Hematopoietic multipotent progenitor cell (in vitro differentiated cells): ENCODE measurements around the gene GGNBP2. TPM values are rescaled to one million over a fixed set of nuclear protein-coding genes. Genes with fewer than 3 reads are reported as not detected.

Experiments
- DNase-seq, 3 donors: peaks; one replicate each; pipeline ENCODE4 v3.0.0-alpha.2; 2011 to 2015; ENCODE audit warnings: low read depth in 2 of 3, low spot score in 2 of 3
- total RNA-seq: library from RNA; depleted of rRNA; stranded (reverse); fragments of >200 nt; gene quantifications from one replicate; pipeline ENCODE4 v1.2.3, GENCODE V29; 2012

The GGNBP2 gene
- total RNA-seq, 1 donor, result 62.7 TPM

GRCh38 chr17:36550491-36551417 is 6.0 kb downstream of the GGNBP2 start:
- peak in 1 of 3 donors; percentile 47 for DNase-seq

GRCh38 chr17:36553459-36553858 is 8.7 kb downstream of the GGNBP2 start:
- no peak for DNase-seq

- DNase-seq, result no peak
Measured at GRCh38 chr17:36566081-36566480, 21.4 kb downstream of the GGNBP2 start.

GRCh38 chr17:36575028-36575427 is 30.3 kb downstream of the GGNBP2 start:
- DNase-seq, result no peak

GRCh38 chr17:36576793-36577192 is 32.1 kb downstream of the GGNBP2 start:
- no peak for DNase-seq

GRCh38 chr17:36578671-36579070 is 34.0 kb downstream of the GGNBP2 start:
- DNase-seq, result no peak

GRCh38 chr17:36583787-36584186 is 39.1 kb downstream of the GGNBP2 start:
- DNase-seq, result no peak

- DNase-seq, result no peak
Measured at GRCh38 chr17:36586138-36586537, 41.4 kb downstream of the GGNBP2 start.

GRCh38 chr17:36590082-36590481 is 45.4 kb downstream of the GGNBP2 start:
- peak in 2 of 3 donors; percentile 58 to 78 for DNase-seq

- DNase-seq, result peak; percentile 39 to 62 (median 46)
Measured at GRCh38 chr17:36591434-36592315, 47.0 kb downstream of the GGNBP2 start, which contains the start of gene DHRS11. DHRS11 (plus strand) TSS chr17:36591879; CDS start chr17:36592010, 131 bp downstream.

GRCh38 chr17:36592316-36592715 is 47.6 kb downstream of the GGNBP2 start:
- DNase-seq, result peak in 1 of 3 donors; percentile 24

GRCh38 chr17:36592716-36593321 is 48.1 kb downstream of the GGNBP2 start:
- no peak for DNase-seq

- no peak for DNase-seq
Measured at GRCh38 chr17:36593656-36594316, 49.1 kb downstream of the GGNBP2 start.

- DNase-seq, result no peak
Measured at GRCh38 chr17:36594626-36595401, 50.1 kb downstream of the GGNBP2 start.

- DNase-seq, result no peak
Measured at GRCh38 chr17:36597226-36597625, 52.5 kb downstream of the GGNBP2 start.

GRCh38 chr17:36597866-36598777 is 53.4 kb downstream of the GGNBP2 start:
- no peak for DNase-seq

GRCh38 chr17:36598951-36599401 is 54.3 kb downstream of the GGNBP2 start:
- DNase-seq, result no peak

GRCh38 chr17:36599546-36600250 is 55.0 kb downstream of the GGNBP2 start:
- no peak for DNase-seq
